ENCODE results near the gene CDPF1.

CDPF1 gene

GRCh38 chr22:46239261-46240048 lies 10.6 kb downstream of the CDPF1 start:
- Histone ChIP-seq H3K27ac (no peak overlapping the region), H3K9me3 (ENCODE audit: severe bottlenecking) (no peaks in the 10 kb centered on the region), H3K4me3 (ENCODE audit: low read depth, low read length) (no peak overlapping the region), H3K36me3 (peaks cover 6% of the 10 kb centered on the region), H3K27me3 (ENCODE audit: insufficient read depth, low read depth, severe bottlenecking) (no peaks in the 10 kb centered on the region)
- no peak for DNase-seq
- no peak for TF ChIP-seq CTCF (IDR thresholded peaks at IDR 0.05; ENCODE audit: low read depth, low read length)

DNA sequence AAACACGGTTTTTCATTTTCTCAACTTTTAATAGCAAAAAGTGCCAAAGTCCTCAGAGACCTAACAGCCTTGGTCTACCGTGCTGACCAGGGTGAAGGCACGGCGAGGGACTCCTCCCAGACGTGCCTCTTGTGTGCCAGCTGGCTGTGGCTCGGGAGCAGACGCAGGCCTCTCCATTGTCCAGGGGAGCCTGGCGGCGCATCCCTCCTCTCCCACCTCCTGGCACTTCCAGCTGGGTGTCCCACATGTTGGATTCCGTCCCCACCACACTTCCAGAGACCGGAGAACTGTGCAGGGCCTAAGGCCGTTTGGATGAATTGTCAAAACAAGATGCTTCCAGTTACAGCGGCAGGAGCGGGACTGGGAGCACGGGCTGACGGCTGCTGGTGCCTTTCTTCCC lies 11.6 kb downstream of the CDPF1 start:
- no peak overlapping the region for H3K4me3 ChIP-seq (ENCODE audit: low read depth, low read length)
- no peak for DNase-seq
- H3K27ac ChIP-seq = no peak overlapping the region
- TF ChIP-seq CTCF (IDR thresholded peaks at IDR 0.05; ENCODE audit: low read depth, low read length) = no peak
- H3K36me3 ChIP-seq = peaks cover 6% of the 10 kb centered on the region
- no peaks in the 10 kb centered on the region for H3K9me3 ChIP-seq (ENCODE audit: severe bottlenecking)
- no peaks in the 10 kb centered on the region for H3K27me3 ChIP-seq (ENCODE audit: insufficient read depth, low read depth, severe bottlenecking)

GRCh38 chr22:46237453-46238124 lies 12.5 kb downstream of the CDPF1 start:
- Histone ChIP-seq H3K4me3 (ENCODE audit: low read depth, low read length) (no peak overlapping the region), H3K27ac (no peak overlapping the region), H3K27me3 (ENCODE audit: insufficient read depth, low read depth, severe bottlenecking) (no peaks in the 10 kb centered on the region), H3K36me3 (peaks cover 6% of the 10 kb centered on the region), H3K9me3 (ENCODE audit: severe bottlenecking) (no peaks in the 10 kb centered on the region)
- no peak for TF ChIP-seq CTCF (IDR thresholded peaks at IDR 0.05; ENCODE audit: low read depth, low read length)
- DNase-seq = no peak

GRCh38 chr22:46234969-46235368 lies 15.1 kb downstream of the CDPF1 start:
- no peak for DNase-seq
- no peak overlapping the region for H3K4me3 ChIP-seq (ENCODE audit: low read depth, low read length)
- TF ChIP-seq CTCF (IDR thresholded peaks at IDR 0.05; ENCODE audit: low read depth, low read length) = no peak
- H3K9me3 ChIP-seq (ENCODE audit: severe bottlenecking) = no peaks in the 10 kb centered on the region
- no peak overlapping the region for H3K27ac ChIP-seq
- peaks cover 6% of the 10 kb centered on the region for H3K36me3 ChIP-seq
- no peaks in the 10 kb centered on the region for H3K27me3 ChIP-seq (ENCODE audit: insufficient read depth, low read depth, severe bottlenecking)

DNA sequence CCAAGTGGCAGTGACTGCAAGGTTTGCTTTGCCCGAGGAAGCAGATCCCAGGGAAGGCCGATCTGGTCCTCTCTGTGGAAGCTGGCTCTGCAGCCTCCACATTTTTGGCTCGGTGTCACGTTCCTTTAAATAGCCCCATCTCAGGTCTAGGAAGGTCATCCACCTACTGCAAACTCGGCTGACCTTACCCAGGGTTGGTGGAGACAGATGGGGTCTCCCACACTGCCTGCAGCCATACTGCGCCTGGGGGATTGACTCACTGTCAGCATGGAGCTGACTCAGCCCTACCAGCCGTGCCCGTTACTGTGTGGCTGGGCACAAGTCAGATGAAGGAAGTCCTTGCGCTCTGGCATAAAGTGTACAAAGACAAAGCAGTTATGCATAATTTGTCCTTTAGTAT lies 16.9 kb downstream of the CDPF1 start:
- DNase-seq = no peak
- peaks cover 6% of the 10 kb centered on the region for H3K36me3 ChIP-seq
- H3K9me3 ChIP-seq (ENCODE audit: severe bottlenecking) = no peaks in the 10 kb centered on the region
- no peaks in the 10 kb centered on the region for H3K27me3 ChIP-seq (ENCODE audit: insufficient read depth, low read depth, severe bottlenecking)
- no peak for TF ChIP-seq CTCF (IDR thresholded peaks at IDR 0.05; ENCODE audit: low read depth, low read length)
- no peak overlapping the region for H3K27ac ChIP-seq
- no peak overlapping the region for H3K4me3 ChIP-seq (ENCODE audit: low read depth, low read length)
